Heart left ventricle (tissue), 16 donors: Measurements from ENCODE around the gene MYO16. TPM values are rescaled to one million over a fixed set of nuclear protein-coding genes. Genes with fewer than 3 reads are reported as not detected.

ENCODE experiments used
- ATAC-seq, 4 donors: fragments of 200-7000 bp; cut with Tn5 transposase; one replicate each; pipeline ENCODE4 v1.9.1; 2020 to 2022; ENCODE audit warnings: moderate library complexity in 4 of 4, mild to moderate bottlenecking in 3 of 4, moderate number of reproducible peaks in 1 of 4
- DNase-seq, 5 donors: peaks; one replicate each; pipeline ENCODE4 v3.0.0-alpha.2; 2020
- H3K27ac ChIP-seq, 12 donors: fragments of 200-600 bp; sonication (generic) in 4 of 12; one replicate each; pipeline versions ENCODE4 v1.5.0 to v1.8.0; 2016 to 2022; ENCODE audit warnings: mild to moderate bottlenecking in 2 of 12
- H3K27me3 ChIP-seq, 9 donors: fragments of 200-600 bp; sonication (generic) in 2 of 9; one replicate each; pipeline versions ENCODE4 v1.5.1 to v1.8.0; 2016 to 2022; ENCODE audit warnings: mild to moderate bottlenecking in 3 of 9
- H3K36me3 ChIP-seq, 9 donors: fragments of 200-600 bp; sonication (generic) in 2 of 9; one replicate each; pipeline versions ENCODE4 v1.5.0 to v1.8.0; 2018 to 2022; ENCODE audit warnings: mild to moderate bottlenecking in 2 of 9
- H3K4me1 ChIP-seq, 12 donors: fragments of 200-600 bp; sonication (generic) in 4 of 12; one replicate each; pipeline versions ENCODE4 v1.5.0 to v1.8.0; 2016 to 2022; ENCODE audit warnings: mild to moderate bottlenecking in 3 of 12
- H3K4me3 ChIP-seq, 12 donors: fragments of 200-600 bp; sonication (generic) in 4 of 12; one replicate each; pipeline versions ENCODE4 v1.5.0 to v1.8.0; 2017 to 2022; ENCODE audit warnings: mild to moderate bottlenecking in 9 of 12, moderate library complexity in 4 of 12
- H3K9me3 ChIP-seq, 12 donors: fragments of 200-600 bp; sonication (generic) in 4 of 12; one replicate each; pipeline versions ENCODE4 v1.5.0 to v1.8.0; 2016 to 2022; ENCODE audit warnings: mild to moderate bottlenecking in 1 of 12
- CTCF ChIP-seq, 12 donors: fragments of 200-600 bp; sonication (generic) in 4 of 12; IDR thresholded peaks; one replicate each; pipeline versions ENCODE4 v1.5.0 to v1.8.0; 2018 to 2022; ENCODE audit warnings: antibody characterized with exemption in 12 of 12, mild to moderate bottlenecking in 5 of 12
- POLR2A ChIP-seq, 2 donors: fragments of 450-650 bp; IDR thresholded peaks; one replicate each; pipeline ENCODE4 v1.6.1; 2017; ENCODE audit warnings: antibody characterized with exemption in 2 of 2, mild to moderate bottlenecking in 2 of 2, moderate library complexity in 2 of 2
- WGBS, 4 donors: extraction: QIAGEN DNeasy Blood & Tissue Kit in 2 of 4; methylation state at CpG; one replicate each; pipeline versions ENCODE4 v1.1.5 to v1.1.7; 2013 to 2018; 5-methylcytosine and 5-hydroxymethylcytosine counted together
- intact Hi-C, 10 donors: fragments of 100-400 bp; cut with DNase I; formaldehyde crosslinking; loops; one replicate each; pipeline versions ENCODE4 v1.11.1 to v1.14.2; 2022
- polyA plus RNA-seq, 2 donors: library from polyadenylated mRNA; stranded (reverse); fragments of 200-250 nt; gene quantifications; one replicate each; pipeline ENCODE4 v1.2.3, GENCODE V29; 2013
- total RNA-seq, 9 donors: library from RNA; depleted of rRNA in 2 of 9; stranded (reverse); fragments of >200 nt in 2 of 9; fragmentation: NEBNext Ultra II Directional in 3 of 9; extraction: Animal tissue kit (Norgen Biotek cat#: 25700) in 3 of 9; gene quantifications; one replicate each; pipeline versions ENCODE4 v1.1.0 to v1.2.4, GENCODE V29; 2016 to 2023
- donor health status: ischemic (EF 13 %, LVEDD 7.1; RV severe dilation, severe dysfunction).
- donor health status: healthy with polysubstance abuse.
- donor health status: DM: no; HTN: yes; CAD: no.
- donor health status: DM: no; HTN: no; CAD: no.
- donor health status: ischemic (EF 25% LVEDD 6.9; RV normal size, moderate dysfunction).
- donor health status: ischemic (EF 25% LVEDD 5.7; RV mildly dilated, moderate dysfunction).
- donor health status: healthy.
- donor health status: DM: yes; HTN: yes; CAD: no.
- donor health status: ischemic (EF 35%, LVEDD 5.7; RV mildly dilated, moderate dysfunction).
- donor health status: nonischemic (EF 11% LVEDD 7.7; RV severe dilation, severe dysfunction).
- donor health status: DM: yes; HTN: yes; CAD: no.
- donor health status: PGD.
- donor health status: ischemic (EF 29% LVEDD 5.4; RV normal size, mild dysfunction).
- donor health status: nonischemic (EF 23%, LVEDD 6.1; RV moderate dilation, normal function).

The MYO16 gene
- total and polyA plus RNA-seq, 11 donors = 0.16 to 5.2 (median 0.81) TPM

- no peak for ATAC-seq
- 72 to 85% (median 82%) methylated on average over 5 of the region's 5 CpGs for WGBS, 4 donors
- Histone ChIP-seq H3K27me3 (no peaks in the 10 kb centered on the region), H3K27ac (no peak overlapping the region), H3K4me3 (no peak overlapping the region), H3K9me3 (no peaks in the 10 kb centered on the region), H3K4me1 (no peaks in the 10 kb centered on the region), H3K36me3 (no peaks in the 10 kb centered on the region)
- DNase-seq = no peak
- TF ChIP-seq CTCF (IDR thresholded peaks at IDR 0.05) (no peak), POLR2A (IDR thresholded peaks at IDR 0.05) (no peak)
- intact Hi-C loops = no loop called here
Measured at GRCh38 chr13:109233293-109233692, 603.9 kb downstream of the MYO16 start.

GRCh38 chr13:109235901-109236300, 606.5 kb downstream of the MYO16 start:
- ATAC-seq = no peak
- Histone ChIP-seq H3K27ac (no peak overlapping the region), H3K36me3 (no peaks in the 10 kb centered on the region), H3K4me3 (no peak overlapping the region), H3K27me3 (no peaks in the 10 kb centered on the region), H3K4me1 (no peaks in the 10 kb centered on the region), H3K9me3 (no peaks in the 10 kb centered on the region)
- 66 to 84% (median 71%) methylated on average over 5 to 6 of the region's 6 CpGs for WGBS, 4 donors
- DNase-seq = no peak
- TF ChIP-seq CTCF (IDR thresholded peaks at IDR 0.05) (no peak), POLR2A (IDR thresholded peaks at IDR 0.05) (no peak)
- intact Hi-C loops = no loop called here

GRCh38 chr13:109241160-109241559, 611.7 kb downstream of the MYO16 start:
- Histone ChIP-seq H3K36me3 (no peaks in the 10 kb centered on the region), H3K27me3 (no peaks in the 10 kb centered on the region), H3K4me1 (peaks cover 0 to 24% (median 3%) of the 10 kb centered on the region in 12 donors), H3K27ac (peak overlapping the region in 11 of 12 donors; percentile 9 to 88 (median 75)), H3K9me3 (no peaks in the 10 kb centered on the region), H3K4me3 (no peak overlapping the region)
- 49 to 60% (median 56%) methylated on average over 2 of the region's 2 CpGs for WGBS, 4 donors
- no peak for DNase-seq
- intact Hi-C loops = no loop called here
- ATAC-seq = peak in 3 of 4 donors; percentile 66 to 70 (median 69)
- TF ChIP-seq POLR2A (IDR thresholded peaks at IDR 0.05) (no peak), CTCF (IDR thresholded peaks at IDR 0.05) (no peak)

- WGBS, 4 donors = 6 to 19% (median 7%) methylated on average over 9 of the region's 9 CpGs
- intact Hi-C loops = loop anchor here in 1 of 10 donors (2.0 kb wide), 1 partner anchor 31 kb away; no protein-coding TSS in a partner anchor
Measured at GRCh38 chr13:109243311-109243951, 614.0 kb downstream of the MYO16 start.

More at GRCh38 chr13:109243311-109243951, 614.0 kb downstream of the MYO16 start:
- Histone ChIP-seq H3K27me3 (no peaks in the 10 kb centered on the region), H3K9me3 (peaks cover 0 to 18% (median 7%) of the 10 kb centered on the region in 12 donors), H3K36me3 (no peaks in the 10 kb centered on the region), H3K4me1 (peaks cover 0 to 24% (median 3%) of the 10 kb centered on the region in 12 donors), H3K27ac (peak overlapping the region; percentile 46 to 90 (median 77)), H3K4me3 (no peak overlapping the region)
- TF ChIP-seq POLR2A (IDR thresholded peaks at IDR 0.05) = no peak
- no peak for TF ChIP-seq CTCF (IDR thresholded peaks at IDR 0.05)
- ATAC-seq (peak; percentile 95 to 97 (median 96)), DNase-seq (peak in 4 of 5 donors; percentile 18 to 68 (median 54))
